K562 (cell line): ENCODE measurements around the gene DNAAF8. TPM values are rescaled to one million over a fixed set of nuclear protein-coding genes. Genes with fewer than 3 reads are reported as not detected.
"Not testable (repeated sequence)": the region's sequence is repeated elsewhere in the genome, so short reads cannot be mapped to it uniquely, and the experiment has no call there.

ENCODE experiments used
- ATAC-seq: fragments of 200-7000 bp; cut with Tn5 transposase; 3 replicates; pipeline ENCODE4 v1.9.1; 2020; ENCODE audit warnings: moderate library complexity
- BruUV-seq: library from RNA; stranded (reverse); fragments of 400-500 nt; replicated peaks from 2 replicates; lab custom pipeline; 2021; lab: Mats Ljungman, UMichigan
- CTCF ChIA-PET: fragments of 300-600 bp; formaldehyde crosslinking; extraction: SDS; loops from one replicate; lab custom pipeline; 2021; ENCODE audit warnings: low intra/inter-chr PET ratio; lab: Yijun Ruan, JAX
- POLR2A ChIA-PET: fragments of 300-600, 350-650 bp; sonication (Branson Sonifier 250); formaldehyde crosslinking; extraction: SDS; loops from one replicate; lab custom pipeline; 2021; ENCODE audit warnings: antibody characterized with exemption, inconsistent platforms; lab: Yijun Ruan, JAX
- DNase-seq, 4 experiments: peaks; one replicate each; pipeline versions ENCODE4 v3.0.0 to v3.0.0-alpha.2; 2011 to 2018; ENCODE audit warnings: low spot score in 3 of 4, mixed read lengths in 3 of 4; ENCODE audit errors: extremely low read depth in 1 of 4
- FAIRE-seq: peaks from 2 replicates; lab custom pipeline; 2011; peaks lifted over from hg19 to GRCh38; lab: Jason Lieb, UNC
- H2AFZ ChIP-seq: 2 replicates; pipeline ENCODE4 v1.6.0; 2011; ENCODE audit warnings: low read depth, low read length, control low read depth, inconsistent platforms
- H3K27ac ChIP-seq: fragments of 200-600 bp; 3 replicates; pipeline ENCODE4 v1.8.0; 2011; ENCODE audit warnings: low read depth, mild to moderate bottlenecking, control low read depth, inconsistent platforms, low read length, moderate library complexity, mixed read lengths; ENCODE audit errors: extremely low read depth
- H3K27me3 ChIP-seq, 2 experiments: fragments of 300-600 bp in 1 of 2; 2 replicates in 1 of 2; 3 replicates in 1 of 2; pipeline versions ENCODE4 v1.6.0 to v1.8.0; 2011; ENCODE audit warnings: inconsistent platforms in 2 of 2, low read length in 2 of 2, mild to moderate bottlenecking in 1 of 2, mixed read lengths in 1 of 2, moderate library complexity in 1 of 2; ENCODE audit not compliant: control insufficient read depth in 2 of 2, insufficient read depth in 2 of 2
- H3K36me3 ChIP-seq: fragments of 300-600 bp; 3 replicates; pipeline ENCODE4 v1.8.0; 2011; ENCODE audit warnings: mild to moderate bottlenecking, low read length, inconsistent platforms; ENCODE audit not compliant: control insufficient read depth, insufficient read depth
- H3K4me1 ChIP-seq, 2 experiments: fragments of 200-600 bp in 1 of 2; replicated peaks in 1 of 2; 2 replicates in 1 of 2; 3 replicates in 1 of 2; pipeline versions ENCODE4 v1.5.1 to v1.8.0; 2011; ENCODE audit warnings: inconsistent platforms in 2 of 2, low read length in 2 of 2, mild to moderate bottlenecking in 1 of 2, mixed read lengths in 1 of 2, moderate library complexity in 1 of 2; ENCODE audit not compliant: control insufficient read depth in 2 of 2, insufficient read depth in 2 of 2
- H3K4me2 ChIP-seq: 2 replicates; pipeline ENCODE4 v1.6.1; 2011; ENCODE audit warnings: low read length, control low read depth, inconsistent platforms, mixed read lengths; ENCODE audit not compliant: insufficient read depth
- H3K4me3 ChIP-seq: fragments of 200-600 bp; sonication (generic), shearing (Covaris generic); 2 replicates; pipeline ENCODE4 v1.5.1; 2016; ENCODE audit warnings: control low read depth, inconsistent platforms
- H3K79me2 ChIP-seq: fragments of 200-600 bp; 3 replicates; pipeline ENCODE4 v1.8.0; 2011; ENCODE audit warnings: low read length, inconsistent platforms; ENCODE audit not compliant: control insufficient read depth, insufficient read depth
- H3K9ac ChIP-seq, 2 experiments: 2 replicates each; pipeline versions ENCODE4 v1.6.0 to v1.6.1; 2011; ENCODE audit warnings: low read depth in 2 of 2, low read length in 2 of 2, control low read depth in 1 of 2, inconsistent platforms in 1 of 2, mild to moderate bottlenecking in 1 of 2, mixed read lengths in 1 of 2; ENCODE audit not compliant: insufficient read depth in 1 of 2
- H3K9me1 ChIP-seq: one replicate; pipeline ENCODE4 v1.6.0; 2011; ENCODE audit warnings: inconsistent platforms, mild to moderate bottlenecking, low read length, moderate library complexity; ENCODE audit not compliant: control insufficient read depth, insufficient read depth
- H3K9me3 ChIP-seq: replicated peaks from 2 replicates; pipeline ENCODE4 v1.5.1; 2011; ENCODE audit warnings: low read depth, low read length, inconsistent platforms; ENCODE audit not compliant: control insufficient read depth, insufficient read depth
- H4K20me1 ChIP-seq: replicated peaks from 2 replicates; pipeline ENCODE4 v1.6.1; 2011; ENCODE audit warnings: low read length, inconsistent platforms, mixed read lengths; ENCODE audit not compliant: control insufficient read depth, insufficient read depth
- CSDE1 ChIP-seq, 2 experiments: fragments of 450-650 bp; IDR thresholded peaks; 2 replicates each; pipeline ENCODE4 v1.6.1; 2016; ENCODE audit warnings: mild to moderate bottlenecking in 1 of 2
- HDAC6 ChIP-seq: IDR thresholded peaks from 2 replicates; pipeline ENCODE4 v1.6.1; 2012; ENCODE audit warnings: low read depth, mild to moderate bottlenecking, control low read depth, inconsistent platforms, low read length, moderate library complexity
- JUNB ChIP-seq: fragments of 450-650 bp; formaldehyde crosslinking; conservative IDR thresholded peaks from 2 replicates; pipeline ENCODE4 v1.4.0; 2020; ENCODE audit warnings: mild to moderate bottlenecking
- RB1 ChIP-seq: fragments of 450-650 bp; IDR thresholded peaks from 2 replicates; pipeline ENCODE4 v1.6.1; 2017; ENCODE audit warnings: low read depth, mild to moderate bottlenecking
- TARDBP ChIP-seq: fragments of 450-650 bp; IDR thresholded peaks from 2 replicates; pipeline ENCODE4 v1.6.1; 2016
- TCF7 ChIP-seq: sonication (generic); IDR thresholded peaks from 2 replicates; pipeline ENCODE4 v1.6.1; 2016; ENCODE audit warnings: antibody characterized with exemption, borderline replicate concordance
- WGBS: fragments of 100-300 bp; shearing (Covaris generic); methylation state at CpG from one replicate; pipeline ENCODE4 v1.1.6; 2016; ENCODE audit warnings: low coverage, mixed read lengths; ENCODE audit not compliant: insufficient coverage; ENCODE audit errors: missing lambda C conversion rate; 5-methylcytosine and 5-hydroxymethylcytosine counted together
- in situ Hi-C: fragments of 300-500 bp; cut with MboI; formaldehyde crosslinking; loops from 4 replicates; pipeline ENCODE4 v1.15.0; 2018; ENCODE audit warnings: inconsistent platforms, mixed read lengths
- intact Hi-C: fragments of 100-400 bp; cut with micrococcal nuclease; formaldehyde crosslinking; loops from 2 replicates; pipeline ENCODE4 v1.14.2; 2022
- polyA plus RNA-seq, 8 experiments: library from polyadenylated mRNA; depleted of rRNA in 4 of 8; stranded (reverse) in 5 of 8; unstranded in 3 of 8; fragments of >200 nt; fragmentation: Nextera tagmentation in 2 of 8; fragmentation: Illumina TruSeq in 1 of 8; extraction: Ambion mirVana in 2 of 8; extraction: Trizol in 1 of 8; gene quantifications; 2 replicates each; pipeline versions ENCODE4 v1.2.1 to v1.2.3, GENCODE V29; 2011 to 2014; ENCODE audit warnings: inconsistent platforms in 1 of 8, missing spikeins in 1 of 8
- total RNA-seq, 7 experiments: library from RNA; depleted of rRNA in 6 of 7; stranded (reverse); fragments of >200 nt in 6 of 7; fragmentation: Illumina TruSeq in 2 of 7; extraction: Trizol in 2 of 7; gene quantifications; 2 replicates each; pipeline versions ENCODE4 v1.2.1 to v1.2.3, GENCODE V29; 2011 to 2021; ENCODE audit warnings: low replicate concordance in 1 of 7

Gene DNAAF8
- total and polyA plus RNA-seq, 9 of the 15 experiments (the other 6 are each of a cell fraction or from before 2014, with no cell fraction given), result 0.04 to 0.12 (median 0.10) TPM; not detected in 6

- no peak overlapping the region for H3K9ac ChIP-seq
- no peaks in the 10 kb centered on the region for H3K9me1 ChIP-seq
- no peak for FAIRE-seq
- no peaks in the 10 kb centered on the region for H3K27me3 ChIP-seq
- H4K20me1 ChIP-seq, result no peaks in the 10 kb centered on the region
- no peak overlapping the region for H3K4me3 ChIP-seq
- H2AFZ ChIP-seq, result no peak overlapping the region
- POLR2A ChIA-PET, result no interaction called here
- 55% methylated on average over 16 of the region's 16 CpGs for WGBS
- no peak overlapping the region for H3K4me2 ChIP-seq
- DNase-seq, result no peak
- no peaks in the 10 kb centered on the region for H3K79me2 ChIP-seq
- intact Hi-C loops, result no loop called here
- H3K36me3 ChIP-seq, result no peaks in the 10 kb centered on the region
- CTCF ChIA-PET, result no interaction called here
- in situ Hi-C loops, result no loop called here
- H3K9me3 ChIP-seq, result no peaks in the 10 kb centered on the region
- BruUV-seq, result no TSS peak
- ATAC-seq, result no peak
- TF ChIP-seq TARDBP, result no peak
- no peak for TF ChIP-seq JUNB (CRISPR knock-in tag)
- TF ChIP-seq TCF7, result no peak
- no peak for TF ChIP-seq CSDE1 (IDR thresholded peaks at IDR 0.05)
- TF ChIP-seq HDAC6, result no peak
- no peak for TF ChIP-seq RB1
- TF ChIP-seq, all 486 proteins: peak for 0
- Histone ChIP-seq H3K4me1 (peaks cover 19 to 26% of the 10 kb centered on the region in 2 experiments; a peak in 4 of 5 replicates), H3K27ac (no peak overlapping the region)
Measured at GRCh38 chr16:4783951-4784336, 49.6 kb downstream of the DNAAF8 start.

- in situ Hi-C loops, H4K20me1 ChIP-seq, DNase-seq, H3K4me3 ChIP-seq, H3K79me2 ChIP-seq, CTCF ChIA-PET, FAIRE-seq, BruUV-seq, H3K36me3 ChIP-seq, H3K9me1 ChIP-seq, H3K27me3 ChIP-seq, H3K9ac ChIP-seq, H3K27ac ChIP-seq, H3K9me3 ChIP-seq, ATAC-seq, H3K4me2 ChIP-seq, POLR2A ChIA-PET, H2AFZ ChIP-seq, intact Hi-C loops: not testable (repeated sequence)
- peaks cover 19 to 31% of the 10 kb centered on the region in 2 experiments; a peak in 4 of 5 replicates for H3K4me1 ChIP-seq
- WGBS, result 81% methylated on average over 14 of the region's 14 CpGs
Measured at GRCh38 chr16:4784444-4784987, 50.2 kb downstream of the DNAAF8 start.
